Measurements from ENCODE around the gene ADIPOR2. TPM values are rescaled to one million over a fixed set of nuclear protein-coding genes. Genes with fewer than 3 reads are reported as not detected.

Gene ADIPOR2
- total RNA-seq, 1 donor from 2014 or later, result 29.6 TPM

- Mint-ChIP-seq H3K27me3 (ENCODE audit: insufficient read depth, low read depth) (peaks cover 3% of the 10 kb centered on the region), H3K9me3 (no peaks in the 10 kb centered on the region), H3K36me3 (peaks cover 29% of the 10 kb centered on the region), H3K4me3 (no peak overlapping the region), H3K27ac (no peak overlapping the region), H3K4me1 (peaks cover 7% of the 10 kb centered on the region)
- Histone ChIP-seq H3K4me3 (no peak overlapping the region), H3K79me2 (ENCODE audit: low read depth) (no peaks in the 10 kb centered on the region), H3K4me2 (no peak overlapping the region), H3K27ac (no peak overlapping the region), H3K36me3 (no peaks in the 10 kb centered on the region), H3K9ac (no peak overlapping the region), H4K20me1 (ENCODE audit: low read depth) (no peaks in the 10 kb centered on the region), H3K27me3 (no peaks in the 10 kb centered on the region), H3F3A (ENCODE audit: low read depth) (no peaks in the 10 kb centered on the region), H2AFZ (replicated peaks) (no peak overlapping the region), H3K4me1 (peaks cover 6% of the 10 kb centered on the region), H3K9me3 (ENCODE audit: low read depth) (no peaks in the 10 kb centered on the region)
- no peak for DNase-seq (ENCODE audit: low spot score)
- TF ChIP-seq EZH2phosphoT487 (IDR thresholded peaks at IDR 0.05) (no peak), CTCF (IDR thresholded peaks at IDR 0.05) (no peak), EZH2 (IDR thresholded peaks at IDR 0.05) (no peak)
These were observed 91.3 kb downstream of the ADIPOR2 start for GRCh38 chr12:1782215-1782614.

GRCh38 chr12:1787714-1788113, 96.8 kb downstream of the ADIPOR2 start:
- Mint-ChIP-seq H3K36me3 (peaks cover 7% of the 10 kb centered on the region), H3K9me3 (no peaks in the 10 kb centered on the region), H3K4me1 (peaks cover 7% of the 10 kb centered on the region), H3K4me3 (no peak overlapping the region), H3K27me3 (ENCODE audit: insufficient read depth, low read depth) (peaks cover 5% of the 10 kb centered on the region), H3K27ac (no peak overlapping the region)
- H3K4me3 ChIP-seq, result no peak overlapping the region
- H3K27me3 ChIP-seq, result no peaks in the 10 kb centered on the region
- H3K79me2 ChIP-seq (ENCODE audit: low read depth), result no peaks in the 10 kb centered on the region
- no peak overlapping the region for H3K9ac ChIP-seq
- peaks cover 9% of the 10 kb centered on the region for H4K20me1 ChIP-seq (ENCODE audit: low read depth)
- no peaks in the 10 kb centered on the region for H3K4me1 ChIP-seq
- no peak overlapping the region for H3K27ac ChIP-seq
- TF ChIP-seq EZH2 (IDR thresholded peaks at IDR 0.05) (no peak), EZH2phosphoT487 (IDR thresholded peaks at IDR 0.05) (no peak), CTCF (IDR thresholded peaks at IDR 0.05) (no peak)
- H3F3A ChIP-seq (ENCODE audit: low read depth), result peaks cover 5% of the 10 kb centered on the region
- no peak for DNase-seq (ENCODE audit: low spot score)
- no peak overlapping the region for H3K4me2 ChIP-seq
- no peaks in the 10 kb centered on the region for H3K9me3 ChIP-seq (ENCODE audit: low read depth)
- H3K36me3 ChIP-seq, result no peaks in the 10 kb centered on the region
- no peak overlapping the region for H2AFZ ChIP-seq (replicated peaks)

GRCh38 chr12:1790444-1790843, 99.6 kb downstream of the ADIPOR2 start:
- H3K4me3 ChIP-seq, result no peak overlapping the region

More at GRCh38 chr12:1790444-1790843, 99.6 kb downstream of the ADIPOR2 start:
- Histone ChIP-seq H3K4me2 (no peak overlapping the region), H3K9ac (no peak overlapping the region), H3K27me3 (no peaks in the 10 kb centered on the region), H3K4me1 (no peaks in the 10 kb centered on the region), H3K36me3 (no peaks in the 10 kb centered on the region), H4K20me1 (ENCODE audit: low read depth) (peaks cover 9% of the 10 kb centered on the region), H3K9me3 (ENCODE audit: low read depth) (no peaks in the 10 kb centered on the region), H3K27ac (no peak overlapping the region), H3F3A (ENCODE audit: low read depth) (peaks cover 5% of the 10 kb centered on the region), H2AFZ (replicated peaks) (no peak overlapping the region), H3K79me2 (ENCODE audit: low read depth) (no peaks in the 10 kb centered on the region)
- Mint-ChIP-seq H3K4me1 (peaks cover 8% of the 10 kb centered on the region), H3K36me3 (peaks cover 3% of the 10 kb centered on the region), H3K9me3 (no peaks in the 10 kb centered on the region), H3K27ac (no peak overlapping the region), H3K27me3 (ENCODE audit: insufficient read depth, low read depth) (peaks cover 7% of the 10 kb centered on the region), H3K4me3 (no peak overlapping the region)
- TF ChIP-seq EZH2phosphoT487 (IDR thresholded peaks at IDR 0.05) (no peak), CTCF (IDR thresholded peaks at IDR 0.05) (no peak), EZH2 (IDR thresholded peaks at IDR 0.05) (no peak)
- no peak for DNase-seq (ENCODE audit: low spot score)

Measured in neural progenitor cell (in vitro differentiated cells).